Non-pigmented ciliary epithelial cell (primary cell): ENCODE measurements around the gene ATG9A.
A peak's percentile ranks its signal among the peaks of the same experiment; 100 is the strongest.
"Not testable (repeated sequence)": the region's sequence is repeated elsewhere in the genome, so short reads cannot be mapped to it uniquely, and the experiment has no call there.

Experiments
- DNase-seq: peaks from one replicate; pipeline ENCODE4 v3.0.0-alpha.2; 2010; ENCODE audit warnings: low read depth

ATG9A gene, protein sequence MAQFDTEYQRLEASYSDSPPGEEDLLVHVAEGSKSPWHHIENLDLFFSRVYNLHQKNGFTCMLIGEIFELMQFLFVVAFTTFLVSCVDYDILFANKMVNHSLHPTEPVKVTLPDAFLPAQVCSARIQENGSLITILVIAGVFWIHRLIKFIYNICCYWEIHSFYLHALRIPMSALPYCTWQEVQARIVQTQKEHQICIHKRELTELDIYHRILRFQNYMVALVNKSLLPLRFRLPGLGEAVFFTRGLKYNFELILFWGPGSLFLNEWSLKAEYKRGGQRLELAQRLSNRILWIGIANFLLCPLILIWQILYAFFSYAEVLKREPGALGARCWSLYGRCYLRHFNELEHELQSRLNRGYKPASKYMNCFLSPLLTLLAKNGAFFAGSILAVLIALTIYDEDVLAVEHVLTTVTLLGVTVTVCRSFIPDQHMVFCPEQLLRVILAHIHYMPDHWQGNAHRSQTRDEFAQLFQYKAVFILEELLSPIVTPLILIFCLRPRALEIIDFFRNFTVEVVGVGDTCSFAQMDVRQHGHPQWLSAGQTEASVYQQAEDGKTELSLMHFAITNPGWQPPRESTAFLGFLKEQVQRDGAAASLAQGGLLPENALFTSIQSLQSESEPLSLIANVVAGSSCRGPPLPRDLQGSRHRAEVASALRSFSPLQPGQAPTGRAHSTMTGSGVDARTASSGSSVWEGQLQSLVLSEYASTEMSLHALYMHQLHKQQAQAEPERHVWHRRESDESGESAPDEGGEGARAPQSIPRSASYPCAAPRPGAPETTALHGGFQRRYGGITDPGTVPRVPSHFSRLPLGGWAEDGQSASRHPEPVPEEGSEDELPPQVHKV

GRCh38 chr2:219229305-219230058, at the start of gene ATG9A, which contains the start of gene ANKZF1:
TSS of gene ATG9A (minus strand) at chr2:219229636. CDS start at chr2:219228024, 1,612 bp downstream.
TSS of gene ANKZF1 (plus strand) at chr2:219229806. CDS start at chr2:219230258, 452 bp downstream.
- DNase-seq, result peak; percentile 93

DNA sequence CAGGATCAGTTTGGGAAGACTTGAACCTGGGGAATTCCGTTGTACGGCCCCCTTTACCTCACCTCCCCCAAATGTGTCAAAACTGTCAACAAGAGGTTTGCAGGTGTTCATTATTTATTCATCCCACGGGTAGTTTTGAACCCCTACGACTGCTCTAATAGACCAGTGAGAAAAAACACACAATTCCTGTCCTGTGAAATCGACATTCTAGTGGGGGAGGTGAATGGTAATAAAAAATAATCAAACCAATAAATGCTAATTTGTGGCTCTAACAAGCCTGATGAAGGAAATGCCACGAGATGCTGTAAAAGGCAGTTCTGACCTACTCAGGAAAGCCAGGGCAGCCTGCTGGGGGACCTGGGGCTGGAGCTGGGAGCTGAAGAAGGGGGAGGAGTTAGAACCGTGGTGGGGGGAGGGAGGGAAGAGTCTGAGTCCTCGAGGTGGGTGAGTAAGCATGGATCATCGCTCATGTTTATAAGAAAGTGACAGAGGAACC, 49.3 kb upstream of the ATG9A start:
- peak; percentile 95 for DNase-seq

DNA sequence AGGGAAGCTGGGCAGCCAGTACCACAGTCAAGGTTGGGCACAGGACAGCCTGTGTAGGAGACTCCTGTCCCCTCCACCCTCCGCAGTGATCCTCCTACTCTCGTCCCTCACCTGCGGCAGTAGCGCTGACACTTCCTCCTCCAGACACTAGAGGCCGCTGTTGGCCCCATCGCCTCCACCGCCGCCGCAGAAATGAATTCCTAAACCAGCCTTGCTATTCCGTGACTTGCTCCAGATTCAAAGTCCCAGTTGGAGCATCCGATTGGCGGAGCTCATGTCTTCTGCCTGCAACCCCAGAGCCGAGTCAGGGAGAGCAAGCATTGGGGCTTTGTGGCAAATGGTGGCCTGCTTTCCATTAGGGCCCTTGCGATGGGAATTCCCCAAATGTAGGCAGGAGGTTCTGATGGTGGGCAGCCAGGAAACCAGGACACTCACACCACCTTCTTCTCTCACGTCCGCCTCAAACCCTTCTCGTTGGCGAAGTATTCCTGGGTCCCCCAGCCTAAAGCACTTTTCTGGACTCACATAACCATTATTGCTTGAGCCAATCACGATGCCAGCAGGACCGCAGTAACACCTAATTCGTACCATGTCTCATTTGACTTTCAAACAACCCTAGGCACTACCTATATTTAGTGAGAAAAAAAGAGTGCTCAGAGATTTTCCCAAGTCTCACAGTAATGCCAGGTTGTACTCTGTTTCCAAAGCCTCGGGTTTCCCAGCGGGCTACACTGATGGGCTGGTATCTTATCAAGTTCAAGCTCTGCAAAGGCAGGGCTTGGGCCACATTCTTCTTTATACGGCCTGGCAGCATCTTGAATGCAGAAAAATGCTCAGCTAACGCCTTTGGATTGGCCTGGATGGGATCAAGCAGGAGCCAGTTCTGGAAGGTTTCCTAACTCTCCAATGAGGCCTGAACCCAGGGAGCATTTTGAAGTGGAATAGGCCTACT, 48.5 kb upstream of the ATG9A start:
- DNase-seq, result no peak

GRCh38 chr2:219274361-219274921, 45.0 kb upstream of the ATG9A start:
- no peak for DNase-seq

GRCh38 chr2:219273937-219274336, 44.5 kb upstream of the ATG9A start:
- DNase-seq, result no peak

DNA sequence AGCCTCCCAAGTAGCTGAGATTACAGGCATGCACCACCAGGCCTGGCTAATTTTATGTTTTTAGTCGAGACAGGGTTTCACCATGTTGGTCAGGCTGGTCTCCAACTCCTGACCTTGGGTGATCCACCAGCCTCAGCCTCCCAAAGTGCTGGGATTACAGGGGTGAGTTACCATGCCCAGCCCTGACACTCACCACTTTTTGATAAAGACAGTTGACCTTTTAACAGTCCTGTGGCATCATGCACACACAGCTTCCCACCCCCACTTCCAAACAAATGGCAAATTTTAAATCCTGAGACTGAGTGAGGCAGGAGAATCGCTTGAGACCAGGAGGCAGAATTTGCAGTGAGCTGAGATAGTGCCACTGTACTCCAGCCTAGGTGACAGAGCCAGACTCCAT, 43.6 kb upstream of the ATG9A start:
- no peak for DNase-seq

DNA sequence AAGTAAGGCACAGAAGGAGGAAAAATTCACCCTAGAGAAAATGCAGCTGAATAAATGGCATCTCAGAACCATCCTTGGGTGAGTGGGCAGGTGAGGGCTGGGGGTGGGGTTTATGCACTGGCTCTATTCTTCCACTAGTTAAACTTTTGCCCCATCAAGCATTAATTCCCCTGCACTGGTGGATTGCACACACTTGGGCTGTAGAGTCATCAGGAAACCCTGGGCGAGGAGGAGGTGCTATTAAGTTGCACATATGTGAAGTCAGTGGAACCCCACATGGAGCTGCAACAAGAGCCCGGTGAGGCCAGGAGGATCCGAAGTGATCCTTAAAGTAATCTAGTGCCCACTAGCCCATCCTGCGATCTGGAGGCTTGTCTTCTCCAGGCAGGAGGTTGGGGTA, 42.9 kb upstream of the ATG9A start:
- DNase-seq, result no peak

- no peak for DNase-seq
Observed at GRCh38 chr2:219271021-219271420, 41.6 kb upstream of the ATG9A start.

GRCh38 chr2:219270055-219270372, 40.6 kb upstream of the ATG9A start:
- DNase-seq, result no peak

DNA sequence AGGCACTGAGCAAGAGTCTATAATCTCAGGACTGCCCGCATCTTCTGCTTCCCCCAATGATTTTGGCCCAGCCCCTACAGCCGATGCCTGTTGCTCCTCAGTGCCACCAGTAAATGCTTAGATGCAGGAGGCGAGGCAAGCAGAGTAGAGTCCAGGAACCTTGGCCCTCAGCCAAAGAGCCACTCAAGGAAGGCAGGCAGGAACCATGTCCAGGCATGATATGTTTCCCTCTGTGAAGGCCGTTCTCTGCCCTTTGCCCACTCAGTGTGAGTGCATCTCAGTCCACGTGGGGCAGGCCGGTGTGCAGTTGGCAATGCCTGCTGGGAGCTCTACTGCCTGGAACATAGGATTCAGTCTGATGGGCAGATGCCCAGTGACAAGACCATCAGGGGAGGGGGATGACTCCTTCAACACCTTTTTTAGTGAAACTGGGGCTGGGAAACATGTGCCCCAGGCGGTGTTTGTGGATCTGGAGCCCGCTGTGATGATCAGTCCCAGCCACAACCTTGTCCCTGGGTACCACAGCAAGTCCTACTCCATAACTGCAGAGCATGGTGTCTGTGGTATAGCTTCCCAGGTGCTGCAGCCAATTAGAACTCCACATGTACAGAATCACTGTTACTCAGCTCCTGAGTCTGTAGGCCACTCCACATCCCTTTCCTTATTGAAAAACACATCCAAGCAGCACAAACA, 40.1 kb upstream of the ATG9A start:
- DNase-seq, result no peak

GRCh38 chr2:219268294-219268693, 38.9 kb upstream of the ATG9A start:
- no peak for DNase-seq

DNA sequence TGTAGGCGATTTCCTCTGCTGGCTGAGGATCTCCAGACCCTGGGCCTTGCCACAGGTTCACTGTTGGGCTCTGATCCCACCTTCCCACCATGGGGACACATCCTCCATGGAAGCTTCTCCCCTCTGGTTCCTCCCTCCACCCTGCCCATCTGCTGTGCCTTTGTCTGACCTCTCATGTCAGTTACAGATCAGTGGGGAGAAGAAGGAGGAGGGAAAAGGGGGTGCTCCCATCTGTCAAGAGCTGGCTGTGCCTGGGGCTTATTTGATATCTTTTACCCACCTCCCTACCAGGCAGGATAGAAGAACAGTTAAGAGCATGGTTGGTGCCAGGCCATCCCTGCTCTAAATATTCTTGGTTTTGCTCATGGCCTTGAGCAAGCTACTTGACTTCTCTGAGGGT, 37.5 kb upstream of the ATG9A start:
- no peak for DNase-seq

GRCh38 chr2:219266232-219266631, 36.8 kb upstream of the ATG9A start:
- no peak for DNase-seq

- DNase-seq, result no peak
Observed at GRCh38 chr2:219261024-219261855, 31.8 kb upstream of the ATG9A start.

DNA sequence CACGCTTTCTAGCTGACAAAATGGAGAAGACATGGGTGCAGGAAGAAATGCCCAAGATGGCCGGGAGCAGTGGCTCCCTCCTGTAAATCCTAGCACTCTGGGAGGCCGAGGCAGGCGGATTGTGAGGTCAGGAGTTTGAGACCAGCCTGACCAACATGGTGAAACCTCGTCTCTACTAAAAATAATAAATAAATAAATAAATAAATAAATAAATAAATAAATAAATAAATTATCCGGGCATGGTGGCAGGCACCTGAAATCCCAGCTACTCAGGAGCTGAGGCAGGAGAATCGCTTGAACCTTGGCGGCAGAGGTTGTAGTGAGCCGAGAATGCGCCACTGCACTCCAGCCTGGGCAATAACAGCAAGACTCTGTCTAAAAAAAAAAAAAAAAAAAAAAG, 29.5 kb upstream of the ATG9A start:
- not testable (repeated sequence) for DNase-seq

- DNase-seq, result no peak
Observed at GRCh38 chr2:219254590-219255201, 25.3 kb upstream of the ATG9A start.

DNA sequence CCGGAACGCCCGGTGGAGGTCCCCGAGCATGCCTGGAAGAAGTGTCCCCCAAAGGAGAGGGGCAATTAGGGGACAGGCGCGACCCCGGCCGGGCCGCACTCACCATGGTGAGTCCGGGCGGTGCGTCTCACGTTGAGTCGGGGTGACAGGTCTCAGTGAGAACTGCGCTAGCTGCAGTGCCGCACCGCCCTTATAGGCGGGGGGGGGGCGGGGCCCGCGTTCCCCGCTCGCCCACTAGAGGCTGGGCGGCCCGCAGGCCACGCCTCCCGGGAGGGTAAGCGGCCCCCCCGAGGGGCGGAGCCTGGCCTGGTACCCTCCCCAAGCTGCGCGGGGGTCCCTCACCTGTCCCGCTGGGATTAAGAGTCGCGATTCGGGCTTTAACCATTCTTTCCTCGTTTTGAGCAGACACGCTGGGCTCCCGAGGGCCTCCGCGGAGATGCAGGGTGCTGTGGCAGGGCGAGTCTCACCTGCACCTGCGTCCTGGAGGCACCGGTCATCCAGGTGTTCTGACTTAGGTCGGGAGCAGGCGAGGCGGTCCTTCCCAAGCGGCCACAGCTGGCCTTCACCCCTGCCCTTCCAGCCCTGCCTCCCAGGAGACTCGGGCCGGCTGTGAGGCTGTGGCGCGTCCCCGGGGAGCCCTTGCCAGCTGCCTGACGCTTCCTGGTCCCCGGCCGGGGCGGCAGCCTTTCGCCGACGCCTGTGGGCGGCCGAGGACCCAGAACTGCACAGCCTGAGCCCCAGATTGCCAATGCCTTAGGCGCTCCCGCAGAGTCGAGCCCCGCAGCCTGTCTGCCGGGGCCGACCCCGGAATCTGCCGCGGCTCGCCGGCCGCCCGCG, 24.5 kb upstream of the ATG9A start, which contains the start of gene TUBA4A:
TSS of gene TUBA4A (minus strand) at position 166 of the 837 bp plus-strand sequence. CDS start at position 106, 60 bp downstream.
- no peak for DNase-seq
